GM18909 (cell line): ENCODE measurements around the gene PIAS4.

ENCODE experiments used
- ATAC-seq: cut with Tn5 transposase; IDR thresholded peaks from one replicate; pipeline ENCODE4 v1.9.1; 2021; ENCODE audit warnings: mild to moderate bottlenecking; ENCODE audit not compliant: unreplicated experiment, poor library complexity

PIAS4 gene

GRCh38 chr19:3976495-3977241, 30.9 kb upstream of the PIAS4 start:
- no peak for ATAC-seq

- ATAC-seq: no peak
Measured at GRCh38 chr19:3977242-3978143, 30.0 kb upstream of the PIAS4 start.

GRCh38 chr19:3978145-3978544, 29.4 kb upstream of the PIAS4 start:
- no peak for ATAC-seq

DNA sequence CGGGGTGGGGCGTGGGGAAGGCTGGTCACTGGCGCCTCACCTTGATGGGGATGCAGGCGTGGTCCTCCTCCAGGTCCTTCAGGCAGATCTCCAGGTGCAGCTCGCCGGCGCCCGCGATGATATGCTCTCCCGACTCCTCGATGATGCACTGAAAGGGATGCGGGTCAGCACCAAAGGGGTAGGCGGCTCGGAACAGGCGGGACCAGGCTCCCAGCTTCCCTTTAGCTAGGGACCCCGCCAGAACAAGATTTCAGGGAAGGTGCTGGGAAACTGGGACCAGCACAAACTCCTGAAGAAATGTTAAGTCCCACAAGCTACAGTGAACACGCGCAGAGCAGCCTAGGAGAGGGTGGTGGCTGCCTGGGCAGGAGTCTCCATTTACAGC, 28.3 kb upstream of the PIAS4 start:
- no peak for ATAC-seq

GRCh38 chr19:3979674-3980352, 27.7 kb upstream of the PIAS4 start:
- ATAC-seq: no peak

DNA sequence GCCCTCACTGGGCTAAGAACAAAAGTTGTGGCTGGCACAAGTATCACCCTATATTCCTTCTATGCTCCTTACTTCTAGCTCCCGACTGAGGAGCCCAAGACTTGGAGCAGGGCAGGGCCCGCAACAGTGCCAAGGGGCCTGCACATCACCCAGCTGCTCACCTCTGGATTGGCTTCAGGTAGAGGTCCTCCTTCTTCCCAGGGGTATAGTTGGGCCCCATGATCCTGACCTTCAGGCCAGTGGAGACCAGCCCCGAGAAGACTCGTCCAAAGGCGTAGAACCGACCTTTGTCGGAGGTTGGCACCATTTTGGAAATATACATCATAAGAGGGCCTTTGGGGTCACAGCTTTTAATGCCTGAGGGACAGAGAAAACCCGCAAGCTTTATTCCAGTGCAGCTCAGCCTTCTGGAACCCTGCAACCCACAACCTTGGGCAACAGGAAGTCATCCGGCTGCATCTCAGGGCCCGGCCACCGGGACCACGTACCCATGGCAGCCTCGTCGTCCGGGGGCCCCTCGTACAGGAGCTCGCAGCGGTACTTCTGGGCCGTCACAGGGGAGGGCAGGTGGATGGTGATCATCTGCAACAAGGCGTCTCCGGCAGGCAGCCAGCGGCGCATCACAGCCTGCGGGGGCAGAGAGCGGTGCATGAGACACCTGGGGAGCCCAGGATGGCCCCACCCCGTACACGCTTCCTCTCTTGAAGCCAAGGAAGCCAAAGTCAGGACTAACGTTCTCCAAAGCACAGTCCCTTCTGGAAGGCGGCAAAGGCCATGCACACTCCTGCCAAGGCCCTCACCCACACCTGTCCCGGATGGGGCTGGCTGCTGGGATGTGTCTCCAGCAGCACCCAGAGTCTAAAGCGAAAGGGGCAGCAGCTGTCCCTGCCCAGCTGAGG, 26.9 kb upstream of the PIAS4 start:
- ATAC-seq: no peak

- no peak for ATAC-seq
Measured at GRCh38 chr19:3981373-3981735, 26.2 kb upstream of the PIAS4 start.

DNA sequence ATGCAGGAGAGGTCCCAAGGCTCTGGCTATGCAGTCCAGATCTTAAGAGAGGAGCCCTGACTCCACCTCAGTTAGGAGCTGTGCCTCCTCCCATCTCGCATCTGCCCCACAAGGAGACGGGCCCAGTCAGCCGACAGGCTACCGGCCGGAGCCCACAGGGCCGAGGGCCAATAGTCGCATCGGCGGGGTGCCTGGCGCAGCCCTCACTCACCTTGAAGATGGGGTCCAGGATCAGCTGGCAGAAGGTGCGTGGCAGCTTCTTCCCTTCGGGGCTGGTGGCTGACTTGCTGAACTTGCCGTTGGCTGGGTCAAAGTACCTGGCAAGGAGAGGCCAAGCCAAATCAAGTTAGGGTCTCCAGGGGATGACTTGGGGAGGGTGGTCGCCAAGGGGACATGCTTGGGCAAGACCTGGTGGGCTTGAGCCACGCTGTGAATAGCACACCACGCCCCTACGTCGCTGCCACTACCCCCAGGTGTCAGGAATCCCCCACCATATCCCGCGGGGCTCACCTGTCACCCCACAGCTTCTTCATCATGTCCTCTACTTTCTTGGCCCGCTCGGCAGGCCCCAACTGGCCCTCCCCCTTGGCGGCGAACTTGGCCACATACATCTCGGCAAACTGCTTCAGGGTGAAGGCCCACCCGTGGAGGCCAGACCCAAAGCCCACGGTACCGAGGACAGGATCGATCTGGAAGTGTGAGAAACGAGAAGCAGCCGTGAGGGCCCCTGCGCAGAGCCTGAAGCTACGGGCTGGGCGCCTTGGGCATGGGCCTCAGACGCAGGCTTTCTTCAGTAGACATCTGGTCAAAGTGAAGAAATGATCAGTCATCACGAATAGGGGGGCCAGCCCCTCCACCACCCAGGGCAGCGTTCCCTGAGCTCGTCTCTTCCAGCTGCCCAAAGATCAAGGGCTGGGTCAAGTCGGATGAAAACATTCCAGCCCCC, 25.5 kb upstream of the PIAS4 start:
- no peak for ATAC-seq

GRCh38 chr19:3982701-3983541, 24.6 kb upstream of the PIAS4 start:
- ATAC-seq: no peak

DNA sequence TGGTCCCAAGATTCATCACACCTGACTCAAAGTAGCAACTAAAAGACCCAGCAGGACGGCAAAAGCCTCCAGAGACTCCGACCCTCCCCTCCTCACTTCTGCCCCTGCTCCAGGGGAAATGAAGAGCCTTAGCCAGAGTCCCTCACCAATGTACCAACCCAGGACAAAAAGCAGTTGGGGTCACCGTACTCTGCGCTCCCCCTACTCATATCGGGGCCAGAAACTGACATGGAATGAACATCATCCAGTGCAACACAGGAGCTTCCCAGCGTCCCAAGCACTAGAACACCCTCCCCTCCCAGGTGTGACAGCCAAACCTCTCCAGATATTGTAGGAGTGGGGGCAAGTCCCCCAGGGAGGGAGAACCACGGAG, 24.0 kb upstream of the PIAS4 start:
- no peak for ATAC-seq

GRCh38 chr19:3983936-3984583, 23.5 kb upstream of the PIAS4 start:
- ATAC-seq: no peak

DNA sequence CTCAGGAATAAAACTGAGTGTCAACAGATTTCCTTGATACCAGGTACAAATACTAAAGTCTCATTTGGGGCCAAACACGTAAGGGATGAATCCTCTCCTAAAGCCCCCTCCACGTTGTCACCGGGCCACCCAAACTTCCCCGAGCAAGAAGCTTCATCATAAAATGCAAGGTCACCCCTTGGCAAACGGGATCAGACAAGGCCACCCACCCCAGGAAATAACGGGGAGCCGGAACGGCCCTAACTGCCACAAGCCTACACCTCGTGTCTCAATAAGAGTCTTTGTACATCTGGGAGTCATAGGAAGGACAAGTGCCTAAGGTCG, 23.0 kb upstream of the PIAS4 start:
- no peak for ATAC-seq

- no peak for ATAC-seq
Measured at GRCh38 chr19:3984908-3985642, 22.5 kb upstream of the PIAS4 start, which contains the start of gene EEF2. Gene EEF2, minus strand, starts transcription at chr19:3985463. Its CDS starts 83 bp downstream, at chr19:3985380.

- no peak for ATAC-seq
Measured at GRCh38 chr19:3985643-3986259, 21.8 kb upstream of the PIAS4 start.

GRCh38 chr19:3986260-3987041, 21.1 kb upstream of the PIAS4 start:
- ATAC-seq: no peak
